ENCODE results near the gene CCL15.

- TF ChIP-seq POLR2A (IDR thresholded peaks at IDR 0.05) = no peak
- no peak for TF ChIP-seq CTCF (IDR thresholded peaks at IDR 0.05)
Observed at GRCh38 chr17:36000732-36001109, 632 bp downstream of the CCL15 start.

Measured in body of pancreas (tissue), 4 donors.